Neural progenitor cell (in vitro differentiated cells): ENCODE measurements around the gene TBC1D10A.

Experiments
- EZH2 ChIP-seq: fragments of 200-600 bp; sonication (generic); IDR thresholded peaks from 2 replicates; pipeline ENCODE4 v1.6.1; 2017; ENCODE audit warnings: antibody characterized with exemption, mild to moderate bottlenecking, moderate library complexity
- TF ChIP-seq, protein P1 (sequence below): fragments of 200-600 bp; sonication (generic); IDR thresholded peaks from 2 replicates; pipeline ENCODE4 v1.5.1; 2017; ENCODE audit warnings: antibody characterized with exemption, mild to moderate bottlenecking

DNA sequence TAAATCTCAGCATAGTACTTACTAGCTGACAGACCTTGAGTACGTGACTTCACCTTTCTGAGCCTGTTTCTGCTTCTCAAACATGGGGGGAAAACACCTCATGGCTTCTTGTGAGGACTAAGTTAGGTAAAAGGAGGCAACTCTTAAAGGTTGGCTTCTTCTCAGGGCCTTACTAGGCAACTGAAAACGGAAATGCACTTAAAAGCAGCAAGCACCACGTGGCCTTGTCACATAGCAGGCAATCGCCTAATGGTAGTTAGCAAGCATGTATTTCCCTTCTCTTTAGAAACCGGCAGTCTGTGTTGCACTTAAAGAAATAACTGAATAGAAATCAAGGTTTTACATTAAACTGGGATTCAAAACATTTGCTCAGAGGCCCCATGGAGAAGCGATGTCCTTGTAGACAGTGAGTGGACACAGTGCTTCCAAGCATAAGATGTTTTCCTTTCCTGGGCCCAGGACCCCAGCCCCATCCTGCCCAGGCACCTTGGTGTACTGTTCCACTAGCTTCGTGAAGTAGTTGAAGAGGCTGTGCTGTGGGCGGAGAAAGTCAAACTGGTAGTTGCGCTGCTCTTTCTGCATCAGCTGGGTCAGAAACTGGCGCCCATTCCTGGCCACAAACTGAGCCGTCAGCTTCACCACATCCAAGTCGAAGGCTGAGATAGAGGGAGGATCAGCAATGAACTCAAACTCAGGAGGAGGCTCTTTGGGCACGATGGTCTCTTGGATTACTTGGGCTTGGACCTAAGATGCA, 17.9 kb upstream of the TBC1D10A start:
- TF ChIP-seq, protein P1, sequence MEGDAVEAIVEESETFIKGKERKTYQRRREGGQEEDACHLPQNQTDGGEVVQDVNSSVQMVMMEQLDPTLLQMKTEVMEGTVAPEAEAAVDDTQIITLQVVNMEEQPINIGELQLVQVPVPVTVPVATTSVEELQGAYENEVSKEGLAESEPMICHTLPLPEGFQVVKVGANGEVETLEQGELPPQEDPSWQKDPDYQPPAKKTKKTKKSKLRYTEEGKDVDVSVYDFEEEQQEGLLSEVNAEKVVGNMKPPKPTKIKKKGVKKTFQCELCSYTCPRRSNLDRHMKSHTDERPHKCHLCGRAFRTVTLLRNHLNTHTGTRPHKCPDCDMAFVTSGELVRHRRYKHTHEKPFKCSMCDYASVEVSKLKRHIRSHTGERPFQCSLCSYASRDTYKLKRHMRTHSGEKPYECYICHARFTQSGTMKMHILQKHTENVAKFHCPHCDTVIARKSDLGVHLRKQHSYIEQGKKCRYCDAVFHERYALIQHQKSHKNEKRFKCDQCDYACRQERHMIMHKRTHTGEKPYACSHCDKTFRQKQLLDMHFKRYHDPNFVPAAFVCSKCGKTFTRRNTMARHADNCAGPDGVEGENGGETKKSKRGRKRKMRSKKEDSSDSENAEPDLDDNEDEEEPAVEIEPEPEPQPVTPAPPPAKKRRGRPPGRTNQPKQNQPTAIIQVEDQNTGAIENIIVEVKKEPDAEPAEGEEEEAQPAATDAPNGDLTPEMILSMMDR = no peak
- TF ChIP-seq EZH2 = no peak
